HG03025 (cell line): ENCODE data around the gene FCN3.

Experiments used
- ATAC-seq: cut with Tn5 transposase; IDR thresholded peaks from one replicate; pipeline ENCODE4 v1.9.1; 2021; ENCODE audit warnings: mild to moderate bottlenecking, moderate library complexity; ENCODE audit not compliant: unreplicated experiment, low FRiP score

FCN3 gene

GRCh38 chr1:27381969-27382762 is 7.5 kb upstream of the FCN3 start:
- ATAC-seq: no peak

GRCh38 chr1:27380766-27381733 is 6.4 kb upstream of the FCN3 start:
- ATAC-seq: no peak

GRCh38 chr1:27380224-27380623 is 5.6 kb upstream of the FCN3 start:
- no peak for ATAC-seq

GRCh38 chr1:27379564-27380122 is 5.0 kb upstream of the FCN3 start:
- no peak for ATAC-seq

- no peak for ATAC-seq
These were observed 3.3 kb upstream of the FCN3 start for GRCh38 chr1:27377760-27378495.

GRCh38 chr1:27372808-27373690 is 1.6 kb downstream of the FCN3 start:
- ATAC-seq: no peak

GRCh38 chr1:27372022-27372807 is 2.4 kb downstream of the FCN3 start:
- ATAC-seq: no peak

GRCh38 chr1:27368869-27369582 is 5.6 kb downstream of the FCN3 start:
- ATAC-seq: no peak

GRCh38 chr1:27367160-27367650 is 7.4 kb downstream of the FCN3 start:
- no peak for ATAC-seq

GRCh38 chr1:27366411-27367159 is 8.0 kb downstream of the FCN3 start, which contains the start of gene MAP3K6:
MAP3K6 (minus strand) TSS chr1:27366961; CDS start chr1:27366597, 364 bp downstream.
- peak; percentile 41 for ATAC-seq

GRCh38 chr1:27366113-27366410 is 8.6 kb downstream of the FCN3 start:
- ATAC-seq: peak; percentile 20

GRCh38 chr1:27365372-27366112 is 9.1 kb downstream of the FCN3 start:
- ATAC-seq: peak; percentile 19

- no peak for ATAC-seq
These were observed 9.8 kb downstream of the FCN3 start for GRCh38 chr1:27364696-27365371.

GRCh38 chr1:27363766-27364695 is 10.6 kb downstream of the FCN3 start:
- no peak for ATAC-seq

- ATAC-seq: no peak
These were observed 13.1 kb downstream of the FCN3 start for GRCh38 chr1:27361553-27361952.
